Fibroblast of villous mesenchyme (primary cell): ENCODE measurements around the gene NKTR. TPM values are rescaled to one million over a fixed set of nuclear protein-coding genes. Genes with fewer than 3 reads are reported as not detected.

Experiments
- DNase-seq: peaks from one replicate; pipeline ENCODE4 v3.0.0-alpha.2; 2010; ENCODE audit warnings: low read depth
- H3K4me3 ChIP-seq: 2 replicates; pipeline ENCODE4 v1.5.1; 2011; ENCODE audit warnings: low read depth, mild to moderate bottlenecking, low read length
- CTCF ChIP-seq: IDR thresholded peaks from 2 replicates; pipeline ENCODE4 v1.5.1; 2012; ENCODE audit warnings: low read depth, mild to moderate bottlenecking, low read length; ENCODE audit not compliant: insufficient read depth
- total RNA-seq: library from RNA; depleted of rRNA; stranded (reverse); fragments of >200 nt; gene quantifications from 2 replicates; pipeline ENCODE4 v1.2.3, GENCODE V29; 2012

The NKTR gene
- total RNA-seq, 1 donor, result 82.9 TPM

- no peak for DNase-seq
Measured at GRCh38 chr3:42668793-42669217, 68.3 kb downstream of the NKTR start.

GRCh38 chr3:42670051-42670576 is 69.6 kb downstream of the NKTR start:
- no peak overlapping the region for H3K4me3 ChIP-seq
- no peak for TF ChIP-seq CTCF
- no peak for DNase-seq

More at GRCh38 chr3:42668793-42669217, 68.3 kb downstream of the NKTR start:
- H3K4me3 ChIP-seq, result no peak overlapping the region
- TF ChIP-seq CTCF, result no peak

GRCh38 chr3:42670670-42671069 is 70.2 kb downstream of the NKTR start:
- no peak overlapping the region for H3K4me3 ChIP-seq
- DNase-seq, result no peak
- no peak for TF ChIP-seq CTCF

GRCh38 chr3:42672515-42672914 is 72.0 kb downstream of the NKTR start:
- TF ChIP-seq CTCF, result no peak
- no peak for DNase-seq

GRCh38 chr3:42673082-42673481 is 72.6 kb downstream of the NKTR start:
- TF ChIP-seq CTCF, result no peak
- no peak for DNase-seq
- no peak overlapping the region for H3K4me3 ChIP-seq

More at GRCh38 chr3:42672515-42672914, 72.0 kb downstream of the NKTR start:
- no peak overlapping the region for H3K4me3 ChIP-seq

GRCh38 chr3:42674146-42674545 is 73.7 kb downstream of the NKTR start:
- H3K4me3 ChIP-seq, result no peak overlapping the region
- TF ChIP-seq CTCF, result no peak
- peak; percentile 27 for DNase-seq

- DNase-seq, result no peak
- no peak overlapping the region for H3K4me3 ChIP-seq
- TF ChIP-seq CTCF, result no peak
Measured at GRCh38 chr3:42675909-42676308, 75.4 kb downstream of the NKTR start.
